Testis (tissue), 3 donors: Measurements from ENCODE around the gene NFU1. TPM values are rescaled to one million over a fixed set of nuclear protein-coding genes. Genes with fewer than 3 reads are reported as not detected.
"Not testable (repeated sequence)": the region's sequence is repeated elsewhere in the genome, so short reads cannot be mapped to it uniquely, and the experiment has no call there.

Experiments
- DNase-seq: peaks from one replicate; pipeline ENCODE4 v3.0.0-alpha.2; 2019
- H3K27ac ChIP-seq, 2 donors: fragments of 200-600 bp; sonication (generic); one replicate each; pipeline ENCODE4 v1.5.1; 2019
- H3K27me3 ChIP-seq: fragments of 200-600 bp; sonication (generic); one replicate; pipeline ENCODE4 v1.5.1; 2019
- H3K36me3 ChIP-seq: fragments of 200-600 bp; sonication (generic); one replicate; pipeline ENCODE4 v1.5.1; 2017; ENCODE audit warnings: low read depth; ENCODE audit errors: missing control alignments
- H3K4me1 ChIP-seq: fragments of 200-600 bp; sonication (generic); one replicate; pipeline ENCODE4 v1.5.1; 2019
- H3K4me3 ChIP-seq, 2 donors: fragments of 200-600 bp; sonication (generic); one replicate each; pipeline ENCODE4 v1.5.1; 2017 to 2019
- H3K9me3 ChIP-seq: fragments of 200-600 bp; sonication (generic); one replicate; pipeline ENCODE4 v1.5.1; 2017
- CTCF ChIP-seq, 3 experiments: fragments of 450-650 bp in 2 of 3; fragments of 200-600 bp in 1 of 3; sonication (generic) in 1 of 3; IDR thresholded peaks; one replicate each; pipeline ENCODE4 v1.5.1; 2016 to 2019; ENCODE audit warnings: antibody characterized with exemption in 3 of 3, mild to moderate bottlenecking in 2 of 3, moderate library complexity in 1 of 3
- POLR2A ChIP-seq: fragments of 450-650 bp; IDR thresholded peaks from one replicate; pipeline ENCODE4 v1.6.1; 2017; ENCODE audit warnings: antibody characterized with exemption, mild to moderate bottlenecking, moderate library complexity
- WGBS, 2 donors: methylation state at CpG; one replicate each; pipeline ENCODE4 v1.1.5; 2018; 5-methylcytosine and 5-hydroxymethylcytosine counted together
- intact Hi-C: fragments of 100-400 bp; cut with DNase I; formaldehyde crosslinking; loops from one replicate; pipeline ENCODE4 v1.15.1; 2023; ENCODE audit warnings: low total_unique reads
- polyA plus RNA-seq: library from polyadenylated mRNA; stranded (reverse); fragments of 350-450 nt; fragmentation: Illumina TruSeq; extraction: RNeasy Lipid Tissue Mini Kit (QIAGEN cat#74804); gene quantifications from one replicate; pipeline ENCODE4 v1.2.3, GENCODE V29; 2014; ENCODE audit warnings: low read depth, low replicate concordance; ENCODE audit not compliant: insufficient read depth
- total RNA-seq, 2 donors: library from RNA; depleted of rRNA; stranded (reverse); fragments of >200 nt; gene quantifications; one replicate each; pipeline ENCODE4 v1.2.3, GENCODE V29; 2016

Gene NFU1
- total and polyA plus RNA-seq, 3 donors from 2014 or later, result 31.8 to 69.4 (median 33.1) TPM

GRCh38 chr2:69449906-69450305 lies 12.7 kb upstream of the NFU1 start:
- no peaks in the 10 kb centered on the region for H3K4me1 ChIP-seq
- H3K27ac ChIP-seq, result no peak overlapping the region
- 91 to 92% methylated on average over 5 of the region's 5 CpGs for WGBS, 2 donors
- DNase-seq, result no peak
- intact Hi-C loops, result no loop called here
- H3K27me3 ChIP-seq, result no peaks in the 10 kb centered on the region
- H3K4me3 ChIP-seq, result no peak overlapping the region
- no peaks in the 10 kb centered on the region for H3K36me3 ChIP-seq
- no peaks in the 10 kb centered on the region for H3K9me3 ChIP-seq
- TF ChIP-seq POLR2A (no peak), CTCF (IDR thresholded peaks at IDR 0.05) (no peak)

GRCh38 chr2:69443673-69444072 lies 6.4 kb upstream of the NFU1 start:
- H3K4me1 ChIP-seq, H3K36me3 ChIP-seq, H3K27me3 ChIP-seq, H3K9me3 ChIP-seq, intact Hi-C loops, DNase-seq, H3K4me3 ChIP-seq, H3K27ac ChIP-seq: not testable (repeated sequence)
- 81 to 88% methylated on average over 3 of the region's 3 CpGs for WGBS, 2 donors

- H3K4me3 ChIP-seq, H3K27me3 ChIP-seq, H3K9me3 ChIP-seq, H3K4me1 ChIP-seq, intact Hi-C loops, H3K27ac ChIP-seq, H3K36me3 ChIP-seq: not testable (repeated sequence)
- WGBS, 2 donors, result 92 to 94% methylated on average over 2 of the region's 2 CpGs
- peak; percentile 27 for DNase-seq
Measured at GRCh38 chr2:69439499-69439898, 2.3 kb upstream of the NFU1 start.

GRCh38 chr2:69438580-69438979 lies 1.3 kb upstream of the NFU1 start:
- Histone ChIP-seq H3K36me3 (no peaks in the 10 kb centered on the region), H3K9me3 (no peaks in the 10 kb centered on the region), H3K27me3 (no peaks in the 10 kb centered on the region), H3K4me3 (no peak overlapping the region), H3K27ac (peak overlapping the region in 1 of 2 donors; percentile 92), H3K4me1 (peaks cover 6% of the 10 kb centered on the region)
- 95 to 100% methylated on average over 6 of the region's 6 CpGs for WGBS, 2 donors
- TF ChIP-seq CTCF (IDR thresholded peaks at IDR 0.05) (no peak), POLR2A (no peak)
- intact Hi-C loops, result no loop called here
- no peak for DNase-seq

GRCh38 chr2:69437751-69438154 lies 518 bp upstream of the NFU1 start:
- intact Hi-C loops, result no loop called here
- H3K27ac ChIP-seq, result peak overlapping the region; percentile 89 to 92
- no peaks in the 10 kb centered on the region for H3K9me3 ChIP-seq
- WGBS, 2 donors, result 25 to 45% methylated on average over 7 of the region's 7 CpGs
- H3K4me1 ChIP-seq, result peaks cover 6% of the 10 kb centered on the region
- peak overlapping the region; percentile 66 to 78 for H3K4me3 ChIP-seq
- TF ChIP-seq CTCF (IDR thresholded peaks at IDR 0.05) (no peak), POLR2A (no peak)
- no peaks in the 10 kb centered on the region for H3K36me3 ChIP-seq
- DNase-seq, result peak; percentile 52
- H3K27me3 ChIP-seq, result no peaks in the 10 kb centered on the region

- DNase-seq, result peak; percentile 18
- H3K36me3 ChIP-seq, result no peaks in the 10 kb centered on the region
- H3K4me3 ChIP-seq, result peak overlapping the region; percentile 66 to 78
- WGBS, 2 donors, result 1 to 4% methylated on average over 5 of the region's 5 CpGs
- peak overlapping the region; percentile 89 to 92 for H3K27ac ChIP-seq
- TF ChIP-seq CTCF (IDR thresholded peaks at IDR 0.05) (no peak), POLR2A (no peak)
- H3K4me1 ChIP-seq, result peaks cover 6% of the 10 kb centered on the region
- no peaks in the 10 kb centered on the region for H3K9me3 ChIP-seq
- intact Hi-C loops, result no loop called here
- no peaks in the 10 kb centered on the region for H3K27me3 ChIP-seq
Measured at GRCh38 chr2:69436596-69436937, 668 bp downstream of the NFU1 start.
